MM.1S (cell line): ENCODE results near the gene RARA.

Experiments
- EZH2 ChIP-seq: fragments of 300-600 bp; sonication (generic); optimal IDR thresholded peaks from 2 replicates; pipeline ENCODE3; 2017; ENCODE audit warnings: low read depth, mild to moderate bottlenecking, antibody characterized with exemption, low read length, mixed read lengths
- EZH2phosphoT487 ChIP-seq: fragments of 300-600 bp; sonication (generic); IDR thresholded peaks from 2 replicates; pipeline ENCODE4 v1.6.1; 2018; ENCODE audit warnings: antibody characterized with exemption, low read length
- TF ChIP-seq, protein P1 (sequence below): fragments of 300-600 bp; sonication (generic); IDR thresholded peaks from 2 replicates; pipeline ENCODE4 v1.5.1; 2016; ENCODE audit warnings: antibody characterized with exemption, low read length, mixed read lengths

DNA sequence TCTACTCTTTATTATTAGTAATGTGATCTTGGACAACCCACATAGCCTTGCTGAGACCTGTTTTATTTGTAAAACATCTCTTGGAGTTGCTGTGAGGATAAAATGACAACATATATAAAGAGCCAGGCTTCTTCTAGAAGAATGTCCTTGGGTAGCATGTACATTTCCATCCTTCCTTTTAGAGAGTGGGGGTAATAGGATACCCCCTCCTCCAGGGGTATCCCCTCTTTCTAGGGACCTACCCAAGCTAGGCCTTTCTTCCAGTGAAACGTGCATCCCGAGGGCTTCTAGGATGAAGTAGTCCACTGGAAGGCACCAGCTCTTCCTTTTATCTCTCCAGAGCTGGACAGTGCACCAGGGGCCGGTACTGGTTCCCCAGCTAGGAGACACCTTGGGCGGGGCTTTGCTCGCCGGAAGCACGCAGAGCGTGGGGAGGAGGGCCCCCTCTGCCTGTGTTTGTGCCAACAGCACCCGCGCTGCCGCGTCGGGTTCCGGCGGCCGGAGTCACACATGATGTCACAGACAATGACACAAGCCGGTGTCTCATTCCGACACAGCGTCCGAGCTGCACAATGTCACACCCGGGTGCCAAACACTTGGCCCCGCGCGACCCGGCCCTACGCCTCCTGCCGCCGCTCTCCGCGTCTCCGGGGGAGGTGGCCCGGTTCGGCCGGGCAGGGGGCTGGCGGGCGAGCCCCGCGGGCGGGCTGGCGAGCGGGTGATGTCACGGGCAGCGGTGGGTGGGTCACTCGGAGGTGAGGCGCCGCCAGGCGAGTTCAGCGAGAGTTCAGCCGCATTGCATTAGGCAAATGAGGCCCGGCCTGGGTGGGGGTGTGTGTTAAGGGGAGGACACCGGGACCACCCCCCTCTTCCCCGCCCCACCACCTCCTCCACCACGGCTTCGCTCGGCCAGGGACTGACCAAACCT, 32.2 kb downstream of the RARA start:
- TF ChIP-seq, protein P1, sequence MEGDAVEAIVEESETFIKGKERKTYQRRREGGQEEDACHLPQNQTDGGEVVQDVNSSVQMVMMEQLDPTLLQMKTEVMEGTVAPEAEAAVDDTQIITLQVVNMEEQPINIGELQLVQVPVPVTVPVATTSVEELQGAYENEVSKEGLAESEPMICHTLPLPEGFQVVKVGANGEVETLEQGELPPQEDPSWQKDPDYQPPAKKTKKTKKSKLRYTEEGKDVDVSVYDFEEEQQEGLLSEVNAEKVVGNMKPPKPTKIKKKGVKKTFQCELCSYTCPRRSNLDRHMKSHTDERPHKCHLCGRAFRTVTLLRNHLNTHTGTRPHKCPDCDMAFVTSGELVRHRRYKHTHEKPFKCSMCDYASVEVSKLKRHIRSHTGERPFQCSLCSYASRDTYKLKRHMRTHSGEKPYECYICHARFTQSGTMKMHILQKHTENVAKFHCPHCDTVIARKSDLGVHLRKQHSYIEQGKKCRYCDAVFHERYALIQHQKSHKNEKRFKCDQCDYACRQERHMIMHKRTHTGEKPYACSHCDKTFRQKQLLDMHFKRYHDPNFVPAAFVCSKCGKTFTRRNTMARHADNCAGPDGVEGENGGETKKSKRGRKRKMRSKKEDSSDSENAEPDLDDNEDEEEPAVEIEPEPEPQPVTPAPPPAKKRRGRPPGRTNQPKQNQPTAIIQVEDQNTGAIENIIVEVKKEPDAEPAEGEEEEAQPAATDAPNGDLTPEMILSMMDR, result no peak
- TF ChIP-seq EZH2, result no peak
- TF ChIP-seq EZH2phosphoT487, result no peak
